GM18517 (cell line): Measurements from ENCODE around the gene CSNK1E.

Experiments used
- ATAC-seq: cut with Tn5 transposase; IDR thresholded peaks from one replicate; pipeline ENCODE4 v1.9.1; 2021; ENCODE audit warnings: mild to moderate bottlenecking, moderate library complexity; ENCODE audit not compliant: unreplicated experiment

Gene CSNK1E

DNA sequence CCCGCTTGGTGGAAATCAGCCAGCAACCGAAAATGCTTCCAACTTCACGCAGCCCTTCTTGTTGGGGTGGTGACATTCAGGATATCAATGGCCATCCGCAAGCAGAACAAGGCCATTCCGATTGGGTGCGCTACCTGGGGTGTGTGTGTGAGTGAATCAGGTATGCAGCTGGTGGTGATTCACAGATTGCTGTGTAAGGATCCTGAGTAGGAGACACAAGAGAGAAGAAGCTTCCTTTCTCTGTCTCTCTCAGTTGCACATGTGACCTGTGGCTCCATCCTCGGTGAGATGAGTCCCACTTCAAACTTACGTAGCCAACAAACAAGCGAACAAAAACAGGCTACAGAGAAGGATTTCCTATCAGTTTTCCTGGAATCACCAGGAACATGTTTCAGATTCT, 34.8 kb downstream of the CSNK1E start:
- no peak for ATAC-seq

DNA sequence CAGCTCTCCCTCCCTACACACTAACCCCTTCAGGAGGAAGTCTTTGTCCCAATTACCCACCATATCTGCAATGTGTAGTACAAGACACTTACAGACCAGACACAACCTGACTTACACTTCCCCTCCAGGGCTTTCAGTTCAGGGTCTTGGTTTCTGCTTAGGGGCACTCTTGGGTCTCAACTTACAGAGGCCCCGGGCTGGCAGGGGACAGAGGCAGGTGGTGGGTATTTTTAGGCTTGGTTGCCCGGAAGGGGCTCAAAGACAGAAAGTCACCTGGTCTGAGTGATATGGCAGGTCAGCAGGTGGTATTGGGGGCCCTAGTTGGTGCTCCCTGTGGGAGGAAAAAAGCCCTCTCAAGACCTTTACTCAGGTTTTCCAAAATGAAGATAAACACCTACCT, 41.1 kb downstream of the CSNK1E start:
- no peak for ATAC-seq

DNA sequence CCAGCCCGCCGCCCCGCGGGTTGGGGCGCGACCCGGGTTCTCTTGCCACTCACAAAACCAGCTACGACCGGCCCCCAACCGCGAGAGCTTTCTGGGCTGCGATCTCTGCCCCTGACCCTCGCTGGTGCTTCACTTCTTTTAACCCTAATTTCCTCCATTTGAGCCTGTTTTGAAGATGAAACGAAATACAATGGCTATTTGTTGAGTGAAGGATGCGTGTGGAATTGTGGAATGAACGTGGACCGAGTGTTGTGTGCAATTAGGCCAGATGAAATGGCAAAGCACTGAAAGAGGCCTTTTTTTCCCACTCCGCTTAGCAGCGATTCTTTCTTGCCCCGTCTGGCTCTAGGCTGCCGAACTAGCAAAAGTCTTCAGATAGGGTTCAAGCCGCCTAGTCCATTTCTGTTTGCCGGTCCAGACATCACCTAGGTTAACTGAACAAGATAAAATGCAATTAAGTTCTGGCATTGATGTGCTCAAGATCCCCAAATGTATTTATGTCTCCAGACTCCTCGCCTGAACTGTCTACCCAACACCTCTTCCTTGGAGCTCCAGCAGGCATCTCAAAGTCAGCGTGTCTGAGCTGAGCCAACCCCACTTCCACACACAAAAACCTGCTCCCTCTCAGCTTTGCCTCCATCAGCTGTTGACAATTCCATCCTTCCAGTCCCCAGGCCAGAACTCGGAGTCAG, 44.0 kb downstream of the CSNK1E start:
- ATAC-seq: no peak

DNA sequence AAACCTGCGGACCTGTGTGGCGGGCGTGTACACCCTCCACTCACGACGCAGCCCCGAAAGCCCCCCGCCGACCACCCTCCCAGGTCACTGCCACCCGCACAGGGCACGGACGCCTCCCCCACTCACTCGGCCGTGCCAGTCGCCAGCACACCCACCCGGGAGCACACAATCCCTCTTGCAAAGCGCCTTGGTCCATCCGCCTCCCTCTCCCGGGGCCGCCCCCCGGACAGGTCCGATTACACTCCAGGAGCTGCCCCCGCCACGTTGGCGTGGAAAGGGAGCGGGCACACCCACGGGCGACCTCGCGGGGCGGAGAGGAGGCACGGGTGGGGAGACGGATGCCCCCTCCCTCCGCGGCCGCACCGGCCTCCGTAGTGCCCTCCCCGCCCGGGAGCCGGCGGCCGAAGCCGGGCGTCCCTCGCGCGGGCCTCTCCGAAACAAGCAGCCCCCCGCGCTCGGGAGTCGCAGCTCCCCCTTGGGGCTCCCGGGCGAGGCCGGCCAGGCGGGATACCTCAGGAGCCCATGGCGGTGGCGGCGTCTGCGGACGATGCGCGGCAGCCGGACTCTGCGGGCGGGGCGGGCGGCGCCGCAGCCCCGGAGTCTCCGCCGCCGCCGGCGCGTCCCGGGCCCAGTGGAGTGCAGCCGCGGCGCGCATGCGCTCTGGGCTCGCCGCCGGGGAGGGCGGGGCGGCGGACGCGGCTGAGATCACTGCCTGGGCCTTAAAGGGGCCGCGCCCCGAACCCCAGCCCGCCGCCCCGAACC, 44.7 kb downstream of the CSNK1E start, which contains the start of gene TMEM184B:
TMEM184B (minus strand) TSS at position 638 of the 762 bp plus-strand sequence. CDS start 25,049 bp downstream, outside the sequence.
- no peak for ATAC-seq

DNA sequence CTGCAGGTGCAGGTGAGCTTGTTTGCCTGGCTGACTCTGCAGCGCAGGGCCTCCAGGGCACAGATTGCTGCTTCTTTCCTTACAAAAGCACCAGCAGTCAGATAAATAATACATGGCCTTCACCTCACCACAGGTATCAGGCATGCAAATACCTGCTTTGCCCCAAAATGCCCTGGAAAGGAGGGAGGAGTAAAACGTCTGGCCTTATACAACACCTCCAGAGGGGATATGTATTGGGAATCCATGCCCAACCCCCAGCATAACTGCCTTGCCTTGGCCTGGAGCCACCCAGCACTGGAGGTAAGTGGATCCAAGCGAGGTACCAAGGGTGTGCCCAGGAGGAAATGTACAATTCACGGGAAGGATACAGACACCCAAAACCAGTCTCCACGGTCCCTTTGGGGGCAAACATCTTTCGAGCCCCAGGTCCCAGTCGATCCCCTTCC, 45.3 kb downstream of the CSNK1E start:
- ATAC-seq: no peak

DNA sequence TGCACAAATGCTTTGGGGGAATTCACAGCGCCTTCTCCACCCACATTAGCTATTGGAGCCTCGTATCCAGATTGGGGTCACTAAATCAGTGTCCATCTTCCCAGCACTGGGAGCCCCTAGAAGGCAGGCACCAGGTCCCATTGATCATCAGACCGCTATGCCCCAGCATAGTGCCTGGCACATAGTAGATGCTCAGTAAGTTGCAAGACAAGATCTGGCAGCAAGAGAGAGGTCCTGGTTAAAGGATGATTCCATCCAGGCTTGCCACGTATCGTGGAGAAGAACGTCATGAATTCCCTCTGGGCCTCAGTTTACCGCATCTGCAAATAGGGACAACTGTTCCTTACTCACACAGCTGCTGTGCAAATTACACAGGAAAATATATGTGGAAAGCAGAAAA, 46.1 kb downstream of the CSNK1E start:
- no peak for ATAC-seq

DNA sequence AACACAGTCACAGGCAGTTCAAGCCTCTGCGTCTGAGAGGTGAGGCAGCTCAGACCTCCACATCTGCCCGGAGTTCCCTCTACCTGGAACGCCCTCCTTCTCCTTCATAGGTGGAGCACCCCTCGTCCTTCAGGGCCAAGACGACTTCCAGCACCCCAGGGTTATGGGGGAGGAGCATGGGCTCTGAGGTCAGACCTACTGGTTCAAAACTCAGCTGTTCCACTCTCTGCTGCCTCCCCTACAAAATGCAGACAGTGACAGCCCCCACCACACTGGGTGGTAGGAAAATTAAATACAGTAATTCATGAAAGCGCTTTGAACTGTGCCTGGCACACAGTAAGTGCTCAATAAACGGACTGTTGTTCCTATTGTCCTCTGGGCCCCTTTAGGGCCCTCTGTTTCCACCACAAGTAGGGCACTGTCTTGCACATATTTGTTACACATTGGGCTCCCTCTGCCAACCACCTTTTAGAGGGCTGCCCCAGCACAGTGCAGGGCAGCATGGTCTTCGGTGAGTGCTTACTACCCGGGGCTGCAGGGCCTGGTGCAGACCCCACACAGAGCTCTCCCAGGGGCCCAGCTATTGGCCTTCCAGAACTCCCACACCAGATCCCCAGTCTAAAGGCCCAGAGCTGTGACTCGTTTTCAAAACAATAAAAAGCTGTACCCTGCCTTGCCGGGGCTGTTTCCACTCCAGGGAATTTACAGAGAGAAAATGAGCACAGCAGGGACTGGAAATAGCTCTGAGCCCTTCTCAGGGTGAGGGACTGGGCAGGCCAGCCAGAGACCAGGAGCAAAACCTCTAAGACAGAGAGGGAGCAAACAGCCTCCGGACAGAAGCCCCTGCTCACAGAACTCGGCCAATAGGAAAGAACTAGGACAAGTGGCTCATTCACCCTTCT, 46.9 kb downstream of the CSNK1E start:
- no peak for ATAC-seq

DNA sequence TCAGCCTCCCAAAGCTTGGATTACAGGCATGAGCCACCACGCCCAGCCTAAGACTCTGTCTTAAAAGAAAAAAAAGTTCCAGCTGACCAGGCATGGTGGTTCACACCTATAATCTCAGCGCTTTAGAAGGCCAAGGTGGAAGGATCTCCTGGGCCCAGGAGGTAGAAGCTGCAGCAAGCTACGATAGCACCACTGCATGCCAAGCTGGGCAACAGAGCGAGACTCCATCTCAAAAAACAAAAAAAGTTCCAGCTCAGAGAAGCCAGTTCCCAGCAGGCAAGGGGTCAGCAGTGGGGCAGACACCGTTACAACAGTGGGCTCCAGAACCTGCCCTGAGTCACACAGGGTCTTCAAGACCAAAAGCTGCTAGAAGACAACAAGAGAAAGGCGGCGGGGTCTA, 47.8 kb downstream of the CSNK1E start:
- ATAC-seq: no peak

DNA sequence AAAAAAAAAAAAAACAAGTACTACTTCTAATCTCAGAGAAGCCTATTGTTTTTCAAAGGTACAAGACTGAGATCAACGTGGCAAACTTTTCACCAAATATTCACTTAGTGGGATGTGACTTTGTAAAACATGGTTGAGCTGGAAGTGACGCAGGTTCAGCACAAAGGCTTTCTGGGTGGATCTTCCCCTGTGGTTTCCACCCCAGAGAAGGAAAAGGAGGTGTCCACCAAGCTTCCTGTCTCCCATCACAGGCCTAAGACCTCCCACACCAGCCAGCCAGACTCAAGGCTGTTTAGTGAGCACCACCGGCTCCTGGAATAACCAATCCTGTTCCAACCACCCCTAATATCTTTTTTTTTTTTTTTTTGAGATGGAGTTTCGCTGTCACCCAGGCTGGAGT, 50.1 kb downstream of the CSNK1E start:
- no peak for ATAC-seq

DNA sequence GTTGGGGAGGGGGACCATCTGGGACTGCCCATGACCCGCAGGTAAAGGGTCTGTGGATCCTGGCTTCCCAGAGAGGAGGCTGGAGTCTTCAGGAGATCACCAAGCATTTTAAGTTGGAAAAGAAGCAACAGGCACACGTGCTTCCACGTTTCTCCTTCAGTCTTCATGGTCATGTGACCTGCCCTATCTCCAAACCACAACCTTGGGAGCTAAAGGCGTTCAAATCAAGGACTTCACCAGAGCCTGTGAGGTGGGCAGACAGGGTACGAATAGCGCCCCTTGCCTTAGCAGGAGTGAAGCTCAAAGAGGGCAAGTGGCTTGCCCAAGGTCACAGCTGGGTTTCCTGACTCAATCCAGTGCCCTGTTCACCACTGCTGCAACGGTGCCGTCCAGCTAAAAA, 51.1 kb downstream of the CSNK1E start:
- no peak for ATAC-seq

DNA sequence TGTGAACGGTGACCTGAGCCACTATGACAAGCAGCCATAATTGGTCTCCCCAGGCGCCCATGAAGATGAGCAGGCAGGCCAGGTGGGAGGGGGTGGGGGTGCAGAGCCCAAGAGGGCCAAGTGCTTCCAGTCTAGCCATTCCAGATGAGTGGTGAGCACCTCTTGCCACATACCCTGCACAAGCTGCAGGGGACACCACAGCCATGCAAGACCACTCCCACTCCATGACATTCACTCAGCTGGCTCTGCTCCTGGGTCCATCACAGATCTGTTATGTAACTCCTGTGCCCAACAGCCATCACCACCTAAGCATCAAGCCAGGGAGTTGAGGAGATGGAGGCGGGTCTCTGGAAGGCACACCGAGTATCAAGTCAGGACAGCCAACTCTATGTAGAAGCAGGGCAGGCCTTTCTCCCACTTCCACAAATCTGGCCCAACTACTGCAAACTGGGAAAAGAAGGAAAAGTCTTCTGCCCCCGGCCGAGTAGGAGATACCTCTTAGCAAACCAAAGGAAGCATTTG, 52.9 kb downstream of the CSNK1E start:
- no peak for ATAC-seq

DNA sequence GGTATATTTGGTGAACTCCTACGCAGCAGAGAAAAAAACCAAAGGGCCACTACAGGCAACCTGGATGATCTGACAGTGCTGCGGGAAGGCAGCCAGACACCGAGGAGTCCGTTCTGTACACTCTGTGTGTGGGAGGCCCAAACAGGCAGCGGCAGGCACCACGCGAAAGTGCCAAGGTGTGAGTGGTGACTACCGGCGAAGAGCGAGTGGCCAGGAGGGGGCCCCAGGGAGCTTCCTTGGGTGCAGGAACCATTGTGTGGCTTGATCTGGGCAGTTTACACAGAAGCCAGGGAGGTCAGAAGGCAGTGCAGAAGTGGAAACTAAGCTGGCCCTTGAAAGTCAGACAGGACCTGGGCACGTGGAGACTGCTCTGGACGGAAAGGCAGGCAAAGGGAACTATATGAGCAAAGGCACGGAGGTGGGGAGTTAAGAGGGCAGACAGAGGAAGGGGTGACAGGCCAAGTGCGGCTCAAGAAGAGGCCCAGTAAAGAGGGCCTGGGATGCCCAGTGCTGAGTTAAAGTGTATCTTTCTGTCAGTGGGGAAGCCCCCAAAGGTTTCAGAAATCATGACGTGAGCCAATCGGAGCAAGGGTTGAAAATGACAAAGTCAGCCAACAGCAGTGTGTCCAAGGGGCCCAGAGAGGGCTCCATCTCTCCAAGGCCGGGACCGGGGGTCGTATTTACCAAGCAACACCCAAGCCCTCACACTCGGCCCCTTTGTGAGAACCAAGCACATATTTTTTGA, 55.0 kb downstream of the CSNK1E start:
- ATAC-seq: no peak

DNA sequence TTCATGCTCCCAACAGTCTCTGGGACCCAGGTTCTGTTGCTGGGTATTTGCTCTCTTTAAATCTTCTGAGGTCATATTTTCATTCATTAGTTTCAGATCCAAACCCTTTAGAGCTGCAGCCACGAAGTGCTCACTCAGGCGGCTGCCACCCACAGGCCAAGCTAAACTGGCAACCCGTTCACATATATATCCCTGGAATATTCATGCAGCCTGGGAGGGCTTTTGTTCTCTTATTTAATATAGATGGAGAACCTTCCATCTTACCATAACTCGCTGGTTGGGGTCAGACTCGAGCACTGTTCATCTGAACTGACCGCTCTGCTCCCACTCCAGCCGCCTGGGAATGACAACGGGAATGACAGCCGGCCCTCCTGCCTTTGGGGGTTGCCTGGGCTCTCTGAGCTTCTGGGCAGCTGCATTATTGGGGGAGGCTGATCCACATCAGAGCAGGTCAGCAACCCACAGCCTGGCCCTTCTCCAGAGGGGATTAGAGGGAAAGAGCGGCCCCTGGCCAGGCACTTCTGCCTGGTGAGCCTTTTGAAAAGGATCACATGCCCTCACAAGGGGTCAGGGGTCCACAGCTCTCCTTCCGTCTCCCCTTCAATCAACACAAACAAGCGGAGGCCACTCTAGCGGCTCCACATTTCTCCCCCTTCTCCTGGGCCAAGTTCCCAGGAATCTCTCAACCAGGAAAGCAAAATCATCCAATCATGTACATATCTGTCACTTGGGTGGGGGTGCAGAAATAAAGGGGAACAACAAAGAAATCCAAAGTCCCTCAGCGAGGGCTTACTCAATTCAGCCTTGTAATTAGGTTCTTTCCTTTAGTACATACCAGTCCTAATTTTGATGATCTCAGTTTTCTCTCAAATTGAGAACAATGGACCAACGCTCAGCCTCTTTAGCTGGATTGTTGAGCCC, 56.2 kb downstream of the CSNK1E start:
- ATAC-seq: peak; percentile 20

DNA sequence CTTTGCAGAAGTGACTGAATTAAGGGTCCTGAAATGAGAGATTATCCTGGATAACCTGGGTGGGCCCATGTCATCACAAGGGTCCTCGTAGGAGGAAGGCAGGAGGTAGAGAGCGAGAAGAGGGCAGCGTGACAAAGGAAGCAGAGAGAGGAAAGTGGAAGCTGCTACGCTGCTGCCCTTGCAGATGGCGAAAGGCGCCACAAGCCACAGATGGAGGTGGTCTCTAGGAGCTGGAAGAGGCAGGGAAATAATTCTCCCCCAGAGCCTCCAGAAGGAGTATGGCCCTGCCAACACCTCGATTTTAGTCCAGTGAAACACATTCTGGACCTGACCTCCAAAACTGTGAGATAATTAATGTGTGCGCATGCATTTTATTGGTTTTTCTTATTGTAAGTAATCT, 57.9 kb downstream of the CSNK1E start:
- no peak for ATAC-seq

DNA sequence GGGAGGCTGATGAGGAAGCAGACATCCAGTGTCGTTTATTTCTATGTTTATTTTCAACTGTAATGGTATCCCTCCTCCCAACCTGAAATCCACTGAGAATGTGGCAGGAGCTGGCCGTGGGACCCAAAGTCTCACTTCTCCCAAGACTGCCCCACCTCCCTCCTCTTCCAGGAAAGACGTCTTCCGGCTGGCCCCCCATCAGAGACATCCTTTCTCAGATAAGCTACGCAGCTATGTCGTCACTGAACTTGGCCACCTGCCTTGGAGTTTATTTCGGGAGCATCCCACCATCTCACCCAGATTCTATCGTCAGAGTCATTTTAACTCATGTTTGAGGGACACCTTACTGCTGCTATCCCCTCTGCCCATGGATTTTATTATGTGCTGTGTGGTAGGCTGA, 58.3 kb downstream of the CSNK1E start:
- ATAC-seq: no peak

DNA sequence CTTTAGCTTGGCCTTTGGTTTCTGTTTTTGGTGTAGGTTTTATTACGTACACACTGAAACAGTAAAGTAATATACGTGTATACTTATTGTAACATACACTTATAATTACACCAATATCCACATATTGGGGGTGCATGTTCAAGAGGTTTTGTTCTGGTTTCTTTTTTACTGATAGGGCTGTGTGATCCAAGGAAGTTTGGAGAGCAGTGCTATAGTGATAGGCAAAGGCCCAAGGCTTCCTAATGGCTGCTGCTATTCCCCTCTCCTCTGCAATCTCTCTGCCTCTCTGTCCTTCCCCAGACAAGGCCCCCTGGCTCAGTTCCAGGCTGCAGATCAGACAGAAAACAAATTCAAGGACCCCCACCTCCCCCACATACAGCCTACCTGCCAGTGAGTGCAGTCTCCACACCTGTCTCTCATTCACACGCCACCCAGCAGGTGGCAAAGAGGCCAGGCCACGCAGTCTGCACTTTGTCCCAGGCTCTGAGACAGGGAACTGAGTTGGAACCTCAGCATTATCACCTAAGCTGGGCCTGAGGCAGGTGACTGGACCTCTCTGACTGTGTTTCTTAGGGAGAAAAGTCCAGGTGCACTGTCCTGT, 59.5 kb downstream of the CSNK1E start:
- ATAC-seq: no peak

DNA sequence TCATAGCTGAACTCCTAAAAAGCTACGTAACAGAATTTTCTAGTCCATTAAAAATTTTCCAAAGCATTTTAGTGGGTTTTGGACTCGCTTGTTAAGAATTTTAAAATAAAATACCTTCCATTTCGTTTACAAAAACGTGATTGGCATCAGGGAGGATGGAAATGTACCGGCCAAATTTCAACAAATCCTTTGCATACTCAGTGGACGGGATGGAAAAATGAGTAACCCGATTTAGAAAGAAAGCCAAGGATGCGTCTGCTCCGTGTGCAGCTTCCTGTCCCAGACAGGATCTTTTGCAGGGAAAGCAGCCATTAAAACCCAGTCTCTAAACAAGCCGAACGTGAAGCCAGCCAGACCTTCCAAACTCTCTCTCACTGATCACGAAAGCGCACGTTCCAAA, 60.1 kb downstream of the CSNK1E start:
- no peak for ATAC-seq

DNA sequence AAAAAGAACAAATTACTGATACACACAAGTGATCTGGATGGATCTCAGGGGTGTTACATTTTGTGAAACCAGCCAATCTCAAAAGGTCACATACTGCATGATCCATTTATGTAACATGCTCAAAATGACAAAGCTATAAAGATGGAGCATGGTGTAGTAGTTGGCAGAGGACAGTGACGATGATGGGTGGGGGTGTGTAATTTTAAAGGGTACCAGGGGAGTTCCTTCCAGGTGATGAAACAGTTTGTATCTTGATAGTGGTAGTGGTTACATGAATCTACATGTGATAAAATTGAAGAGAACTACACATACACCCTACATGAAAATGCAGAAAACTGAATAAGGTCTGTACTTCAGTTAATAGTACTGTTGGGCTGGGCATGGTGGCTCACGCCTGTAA, 61.5 kb downstream of the CSNK1E start:
- ATAC-seq: no peak

DNA sequence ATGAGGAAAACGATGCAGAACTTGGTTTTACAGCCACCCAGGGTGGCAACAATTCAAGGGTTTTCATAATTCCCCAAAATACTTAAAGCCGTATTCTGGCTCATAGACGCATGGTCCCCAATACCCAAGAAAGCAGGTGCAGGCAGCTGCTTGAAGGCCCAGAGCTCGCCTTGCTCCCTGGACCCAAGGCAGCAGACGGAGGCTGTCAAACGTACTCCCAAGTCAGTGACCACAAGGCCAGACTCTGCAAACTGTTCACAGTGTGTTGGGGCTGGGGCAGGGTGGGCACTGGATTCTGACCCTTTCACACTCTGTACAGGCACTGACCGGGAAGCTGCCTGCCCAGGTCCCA, 65.9 kb downstream of the CSNK1E start:
- ATAC-seq: no peak
